ENCODE data around the gene CAPN15. TPM values are rescaled to one million over a fixed set of nuclear protein-coding genes. Genes with fewer than 3 reads are reported as not detected.
A peak's percentile ranks its signal among the peaks of the same experiment; 100 is the strongest.

CAPN15 gene
- total RNA-seq, 1 donor from 2014 or later: 38.7 TPM

DNA sequence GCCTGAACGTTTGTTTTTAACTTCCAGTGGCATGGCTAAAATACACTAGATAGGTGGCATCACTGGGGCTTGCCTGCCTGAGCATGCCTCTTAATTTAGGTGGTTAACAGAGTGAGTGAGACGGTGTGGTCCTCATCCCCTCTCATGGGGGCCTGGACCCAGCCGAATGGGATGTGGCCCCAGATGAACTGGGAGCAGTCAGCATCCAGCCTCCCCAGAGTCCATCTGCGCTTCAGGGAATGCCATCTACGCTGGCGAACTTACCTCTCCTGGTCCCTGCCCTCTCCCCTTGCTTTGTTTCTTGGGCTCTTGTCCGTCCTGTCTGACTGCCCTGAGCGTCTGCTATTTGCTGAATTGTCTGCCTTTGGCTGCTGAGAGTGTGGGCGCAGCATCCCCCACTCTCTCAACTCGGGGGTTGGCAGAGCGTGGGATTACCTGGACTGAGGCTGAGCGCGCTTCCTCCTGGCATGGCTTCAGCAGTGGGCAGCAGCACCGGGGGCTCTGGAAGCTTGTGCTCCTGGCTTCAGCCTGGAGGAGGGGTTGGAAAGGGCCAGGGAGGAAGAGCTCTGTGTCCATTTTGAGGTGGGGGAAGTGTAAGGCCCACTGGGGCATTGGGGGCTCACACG, 64.5 kb downstream of the CAPN15 start:
- Histone ChIP-seq H3K27me3 (ENCODE audit: insufficient read depth, low read length) (no peaks in the 10 kb centered on the region), H3K27ac (ENCODE audit: low read depth, low read length) (no peak overlapping the region), H3K9ac (ENCODE audit: low read length) (no peak overlapping the region), H3K4me1 (ENCODE audit: insufficient read depth, low read length) (peaks cover 15% of the 10 kb centered on the region), H2AFZ (ENCODE audit: low read depth, low read length) (no peak overlapping the region), H3K4me3 (ENCODE audit: insufficient read depth, low read depth, low read length) (no peak overlapping the region), H3K4me2 (ENCODE audit: low read length) (no peak overlapping the region), H4K20me1 (ENCODE audit: insufficient read depth, low read length) (peaks cover 73% of the 10 kb centered on the region), H3K36me3 (ENCODE audit: insufficient read depth, low read length) (no peaks in the 10 kb centered on the region), H3K79me2 (ENCODE audit: insufficient read depth, low read length) (peaks cover 79% of the 10 kb centered on the region), H3K9me3 (ENCODE audit: insufficient read depth, low read depth, low read length) (no peaks in the 10 kb centered on the region)
- TF ChIP-seq, protein P1, sequence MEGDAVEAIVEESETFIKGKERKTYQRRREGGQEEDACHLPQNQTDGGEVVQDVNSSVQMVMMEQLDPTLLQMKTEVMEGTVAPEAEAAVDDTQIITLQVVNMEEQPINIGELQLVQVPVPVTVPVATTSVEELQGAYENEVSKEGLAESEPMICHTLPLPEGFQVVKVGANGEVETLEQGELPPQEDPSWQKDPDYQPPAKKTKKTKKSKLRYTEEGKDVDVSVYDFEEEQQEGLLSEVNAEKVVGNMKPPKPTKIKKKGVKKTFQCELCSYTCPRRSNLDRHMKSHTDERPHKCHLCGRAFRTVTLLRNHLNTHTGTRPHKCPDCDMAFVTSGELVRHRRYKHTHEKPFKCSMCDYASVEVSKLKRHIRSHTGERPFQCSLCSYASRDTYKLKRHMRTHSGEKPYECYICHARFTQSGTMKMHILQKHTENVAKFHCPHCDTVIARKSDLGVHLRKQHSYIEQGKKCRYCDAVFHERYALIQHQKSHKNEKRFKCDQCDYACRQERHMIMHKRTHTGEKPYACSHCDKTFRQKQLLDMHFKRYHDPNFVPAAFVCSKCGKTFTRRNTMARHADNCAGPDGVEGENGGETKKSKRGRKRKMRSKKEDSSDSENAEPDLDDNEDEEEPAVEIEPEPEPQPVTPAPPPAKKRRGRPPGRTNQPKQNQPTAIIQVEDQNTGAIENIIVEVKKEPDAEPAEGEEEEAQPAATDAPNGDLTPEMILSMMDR (IDR thresholded peaks at IDR 0.05; ENCODE audit: insufficient read depth, low read depth, low read length): no peak
- TF ChIP-seq EZH2 (IDR thresholded peaks at IDR 0.05; ENCODE audit: insufficient read depth, low read length): no peak
- DNase-seq (ENCODE audit: low read depth) (no peak), FAIRE-seq (no peak)
- Mint-ChIP-seq H3K4me3 (ENCODE audit: unreplicated experiment) (peak overlapping the region; percentile 46), H3K36me3 (ENCODE audit: low read depth, unreplicated experiment) (peaks cover 10% of the 10 kb centered on the region), H3K4me1 (ENCODE audit: low read depth, unreplicated experiment) (peaks cover 11% of the 10 kb centered on the region), H3K9me3 (ENCODE audit: unreplicated experiment) (no peaks in the 10 kb centered on the region), H3K27ac (ENCODE audit: unreplicated experiment) (no peak overlapping the region), H3K27me3 (ENCODE audit: low read depth, unreplicated experiment) (no peaks in the 10 kb centered on the region)

DNA sequence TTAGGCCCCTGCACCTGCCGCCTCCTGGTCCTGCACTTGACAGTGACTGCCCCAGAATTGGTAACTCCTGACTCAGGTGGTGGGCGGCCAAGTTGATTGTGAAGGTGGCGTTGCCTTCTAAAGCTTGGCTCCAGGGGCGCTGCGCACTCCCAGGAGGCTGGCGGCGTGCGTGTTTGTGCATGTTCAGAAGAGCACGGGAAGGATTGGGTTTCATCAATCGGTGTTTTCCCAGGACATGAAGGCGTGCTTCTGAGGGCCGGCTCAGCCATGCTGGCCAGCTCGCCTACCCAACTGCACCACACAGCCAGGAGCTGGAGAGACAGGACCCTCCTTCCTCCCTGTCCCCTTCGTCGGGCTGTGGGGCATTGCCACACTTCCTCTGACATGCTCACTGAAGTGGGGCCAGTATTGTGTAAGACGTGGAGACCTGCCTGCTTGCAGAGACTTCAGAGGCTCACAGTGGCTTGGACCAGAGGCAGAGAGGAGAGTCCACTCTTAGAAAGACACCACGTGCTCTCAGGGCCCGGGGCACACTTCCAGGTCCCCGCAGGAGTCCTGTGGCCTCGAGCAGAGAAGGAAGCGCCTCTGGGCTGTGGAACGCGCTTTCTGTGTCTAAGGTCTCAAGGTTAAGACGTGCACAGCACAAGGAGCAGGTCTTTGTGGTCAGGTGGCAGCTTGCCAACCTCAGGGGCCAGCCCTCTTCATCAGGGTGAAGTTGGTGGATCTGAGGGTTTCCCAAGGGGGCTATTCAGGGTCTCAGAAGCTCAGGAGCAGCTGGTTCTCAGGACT, 65.2 kb downstream of the CAPN15 start:
- Mint-ChIP-seq H3K36me3 (ENCODE audit: low read depth, unreplicated experiment) (peaks cover 12% of the 10 kb centered on the region), H3K4me3 (ENCODE audit: unreplicated experiment) (no peak overlapping the region), H3K27ac (ENCODE audit: unreplicated experiment) (no peak overlapping the region), H3K27me3 (ENCODE audit: low read depth, unreplicated experiment) (no peaks in the 10 kb centered on the region), H3K4me1 (ENCODE audit: low read depth, unreplicated experiment) (peaks cover 8% of the 10 kb centered on the region), H3K9me3 (ENCODE audit: unreplicated experiment) (no peaks in the 10 kb centered on the region)
- H3K36me3 ChIP-seq (ENCODE audit: insufficient read depth, low read length): no peaks in the 10 kb centered on the region
- TF ChIP-seq EZH2 (IDR thresholded peaks at IDR 0.05; ENCODE audit: insufficient read depth, low read length): no peak
- TF ChIP-seq, protein P1 (IDR thresholded peaks at IDR 0.05; ENCODE audit: insufficient read depth, low read depth, low read length): no peak
- H3K4me3 ChIP-seq (ENCODE audit: insufficient read depth, low read depth, low read length): no peak overlapping the region
- H3K4me2 ChIP-seq (ENCODE audit: low read length): no peak overlapping the region
- no peaks in the 10 kb centered on the region for H3K9me3 ChIP-seq (ENCODE audit: insufficient read depth, low read depth, low read length)
- DNase-seq (ENCODE audit: low read depth) (no peak), FAIRE-seq (no peak)
- H3K4me1 ChIP-seq (ENCODE audit: insufficient read depth, low read length): peaks cover 14% of the 10 kb centered on the region
- no peak overlapping the region for H3K27ac ChIP-seq (ENCODE audit: low read depth, low read length)
- H2AFZ ChIP-seq (ENCODE audit: low read depth, low read length): no peak overlapping the region
- H3K9ac ChIP-seq (ENCODE audit: low read length): no peak overlapping the region
- H3K27me3 ChIP-seq (ENCODE audit: insufficient read depth, low read length): no peaks in the 10 kb centered on the region
- peaks cover 75% of the 10 kb centered on the region for H3K79me2 ChIP-seq (ENCODE audit: insufficient read depth, low read length)
- peaks cover 69% of the 10 kb centered on the region for H4K20me1 ChIP-seq (ENCODE audit: insufficient read depth, low read length)

GRCh38 chr16:593406-593805, 65.9 kb downstream of the CAPN15 start:
- Mint-ChIP-seq H3K36me3 (ENCODE audit: low read depth, unreplicated experiment) (peaks cover 12% of the 10 kb centered on the region), H3K9me3 (ENCODE audit: unreplicated experiment) (no peaks in the 10 kb centered on the region), H3K4me3 (ENCODE audit: unreplicated experiment) (no peak overlapping the region), H3K27me3 (ENCODE audit: low read depth, unreplicated experiment) (no peaks in the 10 kb centered on the region), H3K27ac (ENCODE audit: unreplicated experiment) (no peak overlapping the region), H3K4me1 (ENCODE audit: low read depth, unreplicated experiment) (peaks cover 6% of the 10 kb centered on the region)
- FAIRE-seq: no peak
- no peaks in the 10 kb centered on the region for H3K9me3 ChIP-seq (ENCODE audit: insufficient read depth, low read depth, low read length)
- peaks cover 8% of the 10 kb centered on the region for H3K4me1 ChIP-seq (ENCODE audit: insufficient read depth, low read length)
- H3K79me2 ChIP-seq (ENCODE audit: insufficient read depth, low read length): peaks cover 68% of the 10 kb centered on the region
- TF ChIP-seq EZH2 (IDR thresholded peaks at IDR 0.05; ENCODE audit: insufficient read depth, low read length): no peak
- TF ChIP-seq, protein P1 (IDR thresholded peaks at IDR 0.05; ENCODE audit: insufficient read depth, low read depth, low read length): no peak
- H2AFZ ChIP-seq (ENCODE audit: low read depth, low read length): no peak overlapping the region
- no peak overlapping the region for H3K4me2 ChIP-seq (ENCODE audit: low read length)
- no peak for DNase-seq (ENCODE audit: low read depth)
- H4K20me1 ChIP-seq (ENCODE audit: insufficient read depth, low read length): peaks cover 66% of the 10 kb centered on the region
- no peaks in the 10 kb centered on the region for H3K27me3 ChIP-seq (ENCODE audit: insufficient read depth, low read length)
- H3K27ac ChIP-seq (ENCODE audit: low read depth, low read length): no peak overlapping the region
- H3K36me3 ChIP-seq (ENCODE audit: insufficient read depth, low read length): no peaks in the 10 kb centered on the region
- no peak overlapping the region for H3K9ac ChIP-seq (ENCODE audit: low read length)
- no peak overlapping the region for H3K4me3 ChIP-seq (ENCODE audit: insufficient read depth, low read depth, low read length)
